H9 (cell line): ENCODE measurements around the gene SIRT7. TPM values are rescaled to one million over a fixed set of nuclear protein-coding genes. Genes with fewer than 3 reads are reported as not detected.

Experiments
- DNase-seq: peaks from one replicate; pipeline ENCODE4 v3.0.0-alpha.2; 2017
- H2AFZ ChIP-seq: one replicate; pipeline ENCODE4 v1.6.1; 2013; ENCODE audit warnings: mild to moderate bottlenecking, low read length, control low read depth, moderate library complexity
- H2AK5ac ChIP-seq: 2 replicates; pipeline ENCODE4 v1.6.1; 2013; ENCODE audit warnings: low read length, control low read depth, mixed read lengths; ENCODE audit not compliant: insufficient read length
- H2BK120ac ChIP-seq: one replicate; pipeline ENCODE4 v1.6.1; 2013; ENCODE audit warnings: low read depth, mild to moderate bottlenecking, low read length, control low read depth, inconsistent platforms; ENCODE audit not compliant: poor library complexity, severe bottlenecking
- H2BK12ac ChIP-seq: 2 replicates; pipeline ENCODE4 v1.6.1; 2013; ENCODE audit warnings: low read length, control low read depth, mixed read lengths, low read depth; ENCODE audit not compliant: insufficient read length
- H2BK15ac ChIP-seq: 2 replicates; pipeline ENCODE4 v1.6.1; 2013; ENCODE audit warnings: low read depth, low read length, control low read depth
- H2BK20ac ChIP-seq: one replicate; pipeline ENCODE4 v1.6.1; 2013; ENCODE audit warnings: low read depth, mild to moderate bottlenecking, low read length, control low read depth, inconsistent platforms; ENCODE audit not compliant: poor library complexity, severe bottlenecking
- H2BK5ac ChIP-seq: 2 replicates; pipeline ENCODE4 v1.6.1; 2013; ENCODE audit warnings: low read length, control low read depth, mixed read lengths; ENCODE audit not compliant: insufficient read length
- H3K14ac ChIP-seq: 2 replicates; pipeline ENCODE4 v1.6.1; 2013; ENCODE audit warnings: low read length, control low read depth; ENCODE audit not compliant: insufficient read depth
- H3K18ac ChIP-seq: 2 replicates; pipeline ENCODE4 v1.6.1; 2013; ENCODE audit warnings: low read depth, mild to moderate bottlenecking, mixed read lengths, low read length, control low read depth; ENCODE audit not compliant: insufficient read length
- H3K23ac ChIP-seq: 2 replicates; pipeline ENCODE4 v1.6.1; 2013; ENCODE audit warnings: low read length, control low read depth, mixed read lengths, low read depth; ENCODE audit not compliant: insufficient read length
- H3K23me2 ChIP-seq: 2 replicates; pipeline ENCODE4 v1.6.1; 2013; ENCODE audit warnings: low read depth, mild to moderate bottlenecking, mixed read lengths, low read length, control low read depth; ENCODE audit not compliant: insufficient read length, poor library complexity, severe bottlenecking
- H3K27ac ChIP-seq: 2 replicates; pipeline ENCODE4 v1.5.1; 2013; ENCODE audit warnings: low read length, control low read depth, mixed read lengths, low read depth; ENCODE audit not compliant: insufficient read length
- H3K27me3 ChIP-seq: 2 replicates; pipeline ENCODE4 v1.6.1; 2013; ENCODE audit warnings: low read length, control low read depth, inconsistent platforms; ENCODE audit not compliant: insufficient read depth
- H3K4ac ChIP-seq: 2 replicates; pipeline ENCODE4 v1.6.1; 2013; ENCODE audit warnings: low read depth, mild to moderate bottlenecking, control low read depth, inconsistent platforms, low read length, moderate library complexity
- H3K4me1 ChIP-seq: 2 replicates; pipeline ENCODE4 v1.6.1; 2013; ENCODE audit warnings: low read length, control low read depth, inconsistent platforms; ENCODE audit not compliant: insufficient read depth
- H3K4me2 ChIP-seq: 2 replicates; pipeline ENCODE4 v1.6.1; 2013; ENCODE audit warnings: low read length, control low read depth, mixed read lengths; ENCODE audit not compliant: insufficient read length, insufficient read depth
- H3K56ac ChIP-seq: 2 replicates; pipeline ENCODE4 v1.6.1; 2013; ENCODE audit warnings: low read depth, mild to moderate bottlenecking, mixed read lengths, low read length, control low read depth; ENCODE audit not compliant: insufficient read length
- H3K79me1 ChIP-seq: 2 replicates; pipeline ENCODE4 v1.6.1; 2013; ENCODE audit warnings: low read depth, mild to moderate bottlenecking, moderate library complexity, low read length, control low read depth, inconsistent platforms; ENCODE audit not compliant: insufficient read depth, poor library complexity, severe bottlenecking
- H3K79me2 ChIP-seq: 2 replicates; pipeline ENCODE4 v1.6.1; 2013; ENCODE audit warnings: low read length, control low read depth, inconsistent platforms; ENCODE audit not compliant: insufficient read depth
- H3K9ac ChIP-seq: 2 replicates; pipeline ENCODE4 v1.6.1; 2013; ENCODE audit warnings: low read length, control low read depth, mixed read lengths; ENCODE audit not compliant: insufficient read length; ENCODE audit errors: extremely low read depth
- H3K9me3 ChIP-seq: one replicate; pipeline ENCODE4 v1.6.1; 2013; ENCODE audit warnings: low read depth, low read length, inconsistent platforms; ENCODE audit not compliant: control insufficient read depth
- H3T11ph ChIP-seq: one replicate; pipeline ENCODE4 v1.6.1; 2013; ENCODE audit warnings: mild to moderate bottlenecking, low read length, control low read depth, inconsistent platforms
- H4K20me1 ChIP-seq: one replicate; pipeline ENCODE4 v1.6.1; 2013; ENCODE audit not compliant: control insufficient read depth, insufficient read length, insufficient read depth
- H4K5ac ChIP-seq: 2 replicates; pipeline ENCODE4 v1.6.1; 2013; ENCODE audit warnings: low read depth, mild to moderate bottlenecking, mixed read lengths, low read length, control low read depth; ENCODE audit not compliant: insufficient read length
- H4K8ac ChIP-seq: replicated peaks from 2 replicates; pipeline ENCODE4 v1.6.1; 2013; ENCODE audit warnings: low read length, control low read depth, mixed read lengths, low read depth; ENCODE audit not compliant: insufficient read length
- H4K91ac ChIP-seq: 2 replicates; pipeline ENCODE4 v1.6.1; 2013; ENCODE audit warnings: low read depth, mild to moderate bottlenecking, moderate library complexity, mixed read lengths, low read length, control low read depth; ENCODE audit not compliant: insufficient read length
- H3K27ac Mint-ChIP-seq, 3 experiments: 2 replicates in 2 of 3; 3 replicates in 1 of 3; pipeline ENCODE4 v1.8.0; 2020 to 2021; ENCODE audit warnings: mixed read lengths in 3 of 3, mild to moderate bottlenecking in 1 of 3, moderate library complexity in 1 of 3
- H3K27me3 Mint-ChIP-seq: 2 replicates; pipeline ENCODE4 v1.8.0; 2021; ENCODE audit warnings: low read depth, mild to moderate bottlenecking, moderate library complexity, mixed read lengths
- H3K36me3 Mint-ChIP-seq, 3 experiments: 2 replicates in 2 of 3; 3 replicates in 1 of 3; pipeline ENCODE4 v1.8.0; 2020 to 2021; ENCODE audit warnings: low read depth in 3 of 3, mixed read lengths in 3 of 3; ENCODE audit not compliant: insufficient read depth in 1 of 3
- H3K4me1 Mint-ChIP-seq, 2 experiments: 2 replicates each; pipeline ENCODE4 v1.8.0; 2020; ENCODE audit warnings: mixed read lengths in 2 of 2
- H3K4me3 Mint-ChIP-seq, 2 experiments: 2 replicates in 1 of 2; 3 replicates in 1 of 2; pipeline ENCODE4 v1.8.0; 2020 to 2021; ENCODE audit warnings: mild to moderate bottlenecking in 2 of 2, mixed read lengths in 2 of 2, moderate library complexity in 1 of 2
- H3K9me3 Mint-ChIP-seq, 2 experiments: 2 replicates in 1 of 2; 3 replicates in 1 of 2; pipeline ENCODE4 v1.8.0; 2020; ENCODE audit warnings: mild to moderate bottlenecking in 2 of 2, mixed read lengths in 2 of 2, moderate library complexity in 1 of 2
- WGBS: extraction: QIAGEN DNeasy Blood & Tissue Kit; methylation state at CpG from one replicate; pipeline ENCODE4 v1.1.7; 2013; ENCODE audit warnings: missing lambda C conversion rate, low lambda C conversion rate, mixed read lengths; ENCODE audit not compliant: insufficient read length; ENCODE audit errors: extremely low coverage; 5-methylcytosine and 5-hydroxymethylcytosine counted together
- total RNA-seq: library from RNA; stranded (reverse); gene quantifications from 2 replicates; pipeline ENCODE4 v1.2.1, GENCODE V29; 2021
- TF ChIP-seq, protein P1 (sequence below): fragments of 200-600 bp; sonication (generic); conservative IDR thresholded peaks from 3 replicates; pipeline ENCODE4 v1.8.0; 2021; ENCODE audit warnings: antibody characterized with exemption, mild to moderate bottlenecking

Gene SIRT7
- total RNA-seq, 1 experiment from 2014 or later, result 29.7 TPM

GRCh38 chr17:81870981-81871386 lies 47.0 kb downstream of the SIRT7 start, which contains the start of gene ARHGDIA:
Gene ARHGDIA, minus strand, starts transcription at chr17:81871337. Its CDS starts 1,407 bp downstream, at chr17:81869930.
- Histone ChIP-seq H4K5ac (no peak within 1 kb of the TSS), H4K91ac (no peak within 1 kb of the TSS), H2AK5ac (no peak within 1 kb of the TSS), H2BK120ac (no peak within 1 kb of the TSS), H3K4ac (no peak within 1 kb of the TSS), H3K4me1 (no peaks in the 10 kb centered on the region), H2BK5ac (no peak within 1 kb of the TSS), H3K9me3 (no peaks in the 10 kb centered on the region), H3T11ph (no peak within 1 kb of the TSS), H3K79me2 (no peaks in the 10 kb centered on the region), H3K23ac (no peak within 1 kb of the TSS), H4K20me1 (no peaks in the 10 kb centered on the region), H2BK20ac (no peak within 1 kb of the TSS), H3K14ac (peak within 1 kb of the TSS; percentile 80), H2AFZ (no peak within 1 kb of the TSS), H3K23me2 (peaks cover 8% of the 10 kb centered on the region), H2BK12ac (no peak within 1 kb of the TSS), H4K8ac (no peak within 1 kb of the TSS), H2BK15ac (no peak within 1 kb of the TSS), H3K79me1 (no peaks in the 10 kb centered on the region), H3K18ac (peak within 1 kb of the TSS; percentile 21), H3K27me3 (no peaks in the 10 kb centered on the region), H3K27ac (no peak within 1 kb of the TSS), H3K56ac (no peak within 1 kb of the TSS), H3K4me2 (peak within 1 kb of the TSS; percentile 61), H3K9ac (peak within 1 kb of the TSS; percentile 49)
- peak within 1 kb of the TSS; percentile 67 to 87 (median 68); a peak in 5 of 7 replicates for H3K27ac Mint-ChIP-seq
- WGBS, result no CpG with 5 or more reads among the region's 64 CpGs
- H3K27me3 Mint-ChIP-seq, result no peaks in the 10 kb centered on the region; the same call in 1 of the 2 replicates
- peaks cover 17 to 34% of the 10 kb centered on the region in 2 experiments for H3K4me1 Mint-ChIP-seq
- peaks cover 1 to 8% (median 3%) of the 10 kb centered on the region in 3 experiments; a peak in 5 of 7 replicates for H3K36me3 Mint-ChIP-seq
- H3K4me3 Mint-ChIP-seq, result peak within 1 kb of the TSS; percentile 79 to 86
- no peak for DNase-seq
- TF ChIP-seq, protein P1, sequence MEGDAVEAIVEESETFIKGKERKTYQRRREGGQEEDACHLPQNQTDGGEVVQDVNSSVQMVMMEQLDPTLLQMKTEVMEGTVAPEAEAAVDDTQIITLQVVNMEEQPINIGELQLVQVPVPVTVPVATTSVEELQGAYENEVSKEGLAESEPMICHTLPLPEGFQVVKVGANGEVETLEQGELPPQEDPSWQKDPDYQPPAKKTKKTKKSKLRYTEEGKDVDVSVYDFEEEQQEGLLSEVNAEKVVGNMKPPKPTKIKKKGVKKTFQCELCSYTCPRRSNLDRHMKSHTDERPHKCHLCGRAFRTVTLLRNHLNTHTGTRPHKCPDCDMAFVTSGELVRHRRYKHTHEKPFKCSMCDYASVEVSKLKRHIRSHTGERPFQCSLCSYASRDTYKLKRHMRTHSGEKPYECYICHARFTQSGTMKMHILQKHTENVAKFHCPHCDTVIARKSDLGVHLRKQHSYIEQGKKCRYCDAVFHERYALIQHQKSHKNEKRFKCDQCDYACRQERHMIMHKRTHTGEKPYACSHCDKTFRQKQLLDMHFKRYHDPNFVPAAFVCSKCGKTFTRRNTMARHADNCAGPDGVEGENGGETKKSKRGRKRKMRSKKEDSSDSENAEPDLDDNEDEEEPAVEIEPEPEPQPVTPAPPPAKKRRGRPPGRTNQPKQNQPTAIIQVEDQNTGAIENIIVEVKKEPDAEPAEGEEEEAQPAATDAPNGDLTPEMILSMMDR, result no peak
- H3K9me3 Mint-ChIP-seq, result no peaks in the 10 kb centered on the region
